GM21737 (cell line): Measurements from ENCODE around the gene FAM43A.

Source experiments
- ATAC-seq: cut with Tn5 transposase; IDR thresholded peaks from one replicate; pipeline ENCODE4 v1.9.1; 2021; ENCODE audit warnings: mild to moderate bottlenecking, moderate library complexity; ENCODE audit not compliant: unreplicated experiment

The FAM43A gene

GRCh38 chr3:194675081-194675640, 10.5 kb upstream of the FAM43A start:
- ATAC-seq, result no peak

GRCh38 chr3:194675680-194676079, 10.0 kb upstream of the FAM43A start:
- ATAC-seq, result no peak

GRCh38 chr3:194676471-194676870, 9.2 kb upstream of the FAM43A start:
- no peak for ATAC-seq

- ATAC-seq, result no peak
Measured at GRCh38 chr3:194680888-194681615, 4.6 kb upstream of the FAM43A start.

GRCh38 chr3:194682189-194682693, 3.4 kb upstream of the FAM43A start:
- ATAC-seq, result no peak

GRCh38 chr3:194682694-194683310, 2.9 kb upstream of the FAM43A start:
- ATAC-seq, result peak; percentile 49

- ATAC-seq, result no peak
Measured at GRCh38 chr3:194683380-194683779, 2.3 kb upstream of the FAM43A start.

- ATAC-seq, result peak; percentile 11
Measured at GRCh38 chr3:194685065-194685717, 492 bp upstream of the FAM43A start.

- ATAC-seq, result no peak
Measured at GRCh38 chr3:194686414-194686815, 732 bp downstream of the FAM43A start.

GRCh38 chr3:194686816-194687637, 1.3 kb downstream of the FAM43A start:
- no peak for ATAC-seq

GRCh38 chr3:194687638-194688199, 2.0 kb downstream of the FAM43A start:
- ATAC-seq, result peak; percentile 35

GRCh38 chr3:194688200-194688740, 2.6 kb downstream of the FAM43A start:
- ATAC-seq, result no peak

GRCh38 chr3:194688946-194689345, 3.3 kb downstream of the FAM43A start:
- ATAC-seq, result no peak

- no peak for ATAC-seq
Measured at GRCh38 chr3:194689493-194689944, 3.8 kb downstream of the FAM43A start.

GRCh38 chr3:194690501-194691372, 5.1 kb downstream of the FAM43A start:
- no peak for ATAC-seq

GRCh38 chr3:194691481-194692283, 6.0 kb downstream of the FAM43A start:
- peak; percentile 55 for ATAC-seq

- ATAC-seq, result no peak
Measured at GRCh38 chr3:194696702-194697101, 11.0 kb downstream of the FAM43A start.

GRCh38 chr3:194702545-194702944, 16.9 kb downstream of the FAM43A start:
- ATAC-seq, result no peak
